SW480 (cell line): Measurements from ENCODE around the gene GCSAM.

Experiments
- DNase-seq: peaks from one replicate; pipeline ENCODE4 v3.0.0-alpha.2; 2016; ENCODE audit warnings: low spot score

Gene GCSAM, protein sequence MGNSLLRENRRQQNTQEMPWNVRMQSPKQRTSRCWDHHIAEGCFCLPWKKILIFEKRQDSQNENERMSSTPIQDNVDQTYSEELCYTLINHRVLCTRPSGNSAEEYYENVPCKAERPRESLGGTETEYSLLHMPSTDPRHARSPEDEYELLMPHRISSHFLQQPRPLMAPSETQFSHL

DNA sequence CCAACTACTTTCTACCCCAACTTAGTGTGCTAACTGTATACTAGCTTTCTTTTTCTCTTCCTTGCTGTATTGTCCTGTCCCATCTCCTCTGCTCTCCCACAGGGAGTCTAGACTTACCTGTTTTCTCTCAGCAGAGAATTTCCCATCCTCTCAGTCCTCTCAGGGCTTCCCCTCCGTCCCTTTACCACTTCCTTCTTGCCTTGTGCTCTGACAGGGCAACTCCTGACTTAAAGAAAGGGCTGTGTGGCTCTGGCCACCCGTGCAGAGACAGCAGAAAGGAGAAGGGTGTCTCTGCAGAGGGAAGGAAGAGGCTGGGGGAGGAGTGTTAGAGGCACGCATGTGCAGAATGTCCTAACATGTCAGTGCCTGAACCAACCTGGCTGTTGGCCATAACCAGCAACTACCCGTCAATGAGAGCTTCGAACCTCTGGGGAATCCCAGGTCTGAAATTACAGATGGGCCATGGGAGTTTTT is at the start of gene GCSAM:
GCSAM (minus strand) TSS at position 274 of the 474 bp plus-strand sequence; CDS start at position 146, 128 bp downstream.
- no peak for DNase-seq

DNA sequence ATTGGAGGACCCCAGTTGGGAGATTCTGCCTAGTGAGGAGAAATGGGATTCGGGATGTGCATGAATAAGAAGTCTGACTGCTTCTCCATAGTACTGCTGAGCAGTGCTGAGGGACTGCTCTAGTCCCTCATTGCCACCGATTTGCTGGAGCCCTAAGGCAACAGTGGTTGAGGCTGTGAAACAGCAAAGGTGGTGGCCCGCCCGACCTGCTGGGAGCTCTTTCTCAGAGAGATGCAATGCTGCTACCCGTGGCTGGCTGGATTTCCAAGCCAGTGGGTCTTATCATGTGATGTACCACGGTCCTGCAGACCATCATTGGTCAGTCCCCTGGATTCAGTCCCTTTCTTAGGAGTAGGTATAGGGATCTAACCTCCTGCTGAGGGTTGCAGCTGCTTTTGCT is 42.6 kb upstream of the GCSAM start:
- DNase-seq: no peak

DNA sequence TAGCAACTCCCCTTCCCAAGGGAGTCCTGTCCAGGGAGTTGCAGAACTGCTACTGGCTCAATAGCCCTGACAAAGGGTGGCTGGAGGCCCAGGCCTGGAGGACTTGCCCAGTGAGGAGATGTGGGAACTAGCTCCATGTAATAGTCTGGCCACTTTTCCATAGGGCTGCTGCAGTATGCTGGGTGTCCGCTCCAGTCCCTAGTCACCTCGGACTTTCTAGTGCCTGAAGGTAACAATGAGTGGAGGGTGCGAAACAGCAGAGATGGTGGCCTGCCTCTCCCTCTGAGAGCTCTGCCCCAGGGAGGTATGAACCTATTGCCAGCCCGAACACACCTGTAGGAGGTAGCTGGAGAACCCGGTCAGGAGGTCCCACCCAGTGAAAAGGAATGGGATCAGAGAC is 42.0 kb upstream of the GCSAM start:
- no peak for DNase-seq

DNA sequence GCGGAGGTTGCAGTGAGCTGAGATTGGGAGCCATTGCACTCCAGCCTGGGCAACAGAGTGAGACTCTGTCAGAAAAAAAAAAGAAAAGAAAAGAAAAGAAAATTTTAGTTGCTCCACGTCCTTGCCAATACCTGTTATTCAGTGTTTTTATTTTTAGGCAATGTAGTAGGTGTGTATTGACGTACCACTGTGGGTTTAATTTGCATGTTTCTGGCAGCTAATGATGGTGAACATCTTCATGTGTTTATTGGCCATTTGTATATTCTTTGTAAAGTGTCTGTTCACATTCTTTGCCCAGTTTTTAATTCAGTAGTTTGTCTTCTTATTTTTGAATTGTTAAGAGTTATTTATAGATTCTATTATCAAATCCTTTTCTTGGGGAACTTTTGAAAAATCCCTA is 38.1 kb upstream of the GCSAM start:
- no peak for DNase-seq

DNA sequence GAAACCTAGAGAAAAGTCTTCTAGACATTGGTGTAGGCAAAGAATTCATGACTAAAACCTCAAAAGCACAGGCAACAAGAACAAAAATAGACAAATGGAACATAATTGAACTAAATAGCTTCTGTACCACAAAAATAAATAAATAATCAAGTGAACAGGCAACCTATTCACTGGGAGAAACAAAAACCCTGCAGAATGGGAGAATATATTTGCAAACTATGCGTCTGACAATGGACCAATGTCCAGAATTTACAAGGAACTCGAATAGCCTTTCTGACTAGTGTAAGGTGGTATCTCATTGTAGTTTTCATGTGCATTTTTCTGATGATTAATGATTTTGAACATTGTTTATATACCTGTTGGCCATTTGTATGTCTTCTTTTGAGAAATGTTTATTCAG is 37.0 kb upstream of the GCSAM start:
- DNase-seq: no peak

DNA sequence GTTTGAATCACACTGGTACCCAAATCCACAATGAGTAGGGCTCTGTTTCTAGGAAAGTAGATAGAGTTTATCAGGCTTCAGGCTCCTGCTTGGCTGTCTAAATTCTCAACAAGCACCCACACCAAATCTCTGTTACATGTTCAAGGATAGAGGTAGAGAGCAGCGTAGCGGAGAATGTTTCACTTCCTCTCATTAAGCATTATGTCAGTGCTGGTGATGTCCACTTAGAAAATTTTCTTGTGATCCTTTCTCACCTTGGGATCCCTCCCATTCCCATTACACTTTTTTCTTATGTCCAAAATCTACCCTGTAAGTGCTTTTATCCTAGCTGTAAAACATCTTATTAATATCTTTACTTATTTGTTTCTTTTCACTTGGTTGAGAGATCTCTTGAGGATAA is 34.7 kb upstream of the GCSAM start:
- DNase-seq: no peak

DNA sequence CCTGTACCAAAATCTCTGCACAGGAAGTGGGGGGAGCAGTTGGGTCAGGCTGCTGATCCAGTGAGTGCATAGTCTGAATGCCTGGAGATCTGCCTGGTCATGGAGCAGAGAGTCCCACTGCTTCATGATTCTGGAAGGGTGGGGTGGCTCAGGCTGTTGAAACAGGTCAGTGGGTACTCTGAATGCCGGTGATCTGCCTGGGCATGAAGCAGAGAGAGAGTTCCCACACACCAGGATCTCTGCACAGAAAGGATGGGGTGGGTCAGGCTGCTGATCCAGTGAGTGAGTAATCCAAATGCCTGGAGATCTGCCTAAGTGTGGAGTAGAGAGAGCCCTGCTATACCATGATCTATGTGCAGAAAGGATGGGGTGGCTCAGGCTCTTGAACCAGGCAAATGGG is 16.1 kb upstream of the GCSAM start:
- no peak for DNase-seq

DNA sequence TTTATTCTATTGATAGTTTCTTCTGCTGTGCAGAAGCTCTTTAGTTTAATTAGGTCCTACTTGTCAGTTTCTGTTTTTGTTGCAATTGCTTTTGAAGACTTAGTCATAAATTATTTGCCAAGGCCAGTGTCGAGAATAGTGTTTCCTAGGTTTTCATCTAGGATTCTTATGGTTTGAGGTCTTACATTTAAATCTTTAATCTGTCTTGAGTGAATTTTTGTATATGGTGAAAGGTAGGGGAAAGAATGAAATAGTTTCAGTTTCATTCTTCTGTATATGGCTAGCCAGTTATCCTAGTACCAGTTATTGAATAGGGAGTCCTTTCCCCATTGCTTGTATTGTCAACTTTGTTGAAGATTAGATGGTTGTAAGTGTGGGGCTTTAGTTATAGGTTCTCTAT is 10.6 kb upstream of the GCSAM start:
- DNase-seq: no peak

DNA sequence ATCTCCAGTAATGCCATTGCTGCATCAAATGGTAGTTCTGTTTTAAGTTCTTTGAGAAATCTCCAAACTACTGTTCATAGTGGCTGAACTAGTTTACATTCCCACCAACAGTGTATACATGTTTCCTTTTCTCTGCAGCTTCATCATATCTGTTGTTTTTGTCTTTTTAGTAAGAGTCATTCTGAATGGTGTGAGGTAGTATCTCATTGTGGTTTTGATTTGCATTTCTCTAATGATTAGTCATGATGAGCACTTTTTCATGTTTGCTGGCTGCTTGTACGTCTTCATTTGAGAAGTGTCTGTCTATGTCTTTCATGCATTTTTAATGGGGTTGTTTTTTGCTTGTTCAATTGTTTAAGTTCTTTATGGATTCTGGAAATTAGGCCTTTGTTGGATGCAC is 10.2 kb upstream of the GCSAM start:
- DNase-seq: no peak

DNA sequence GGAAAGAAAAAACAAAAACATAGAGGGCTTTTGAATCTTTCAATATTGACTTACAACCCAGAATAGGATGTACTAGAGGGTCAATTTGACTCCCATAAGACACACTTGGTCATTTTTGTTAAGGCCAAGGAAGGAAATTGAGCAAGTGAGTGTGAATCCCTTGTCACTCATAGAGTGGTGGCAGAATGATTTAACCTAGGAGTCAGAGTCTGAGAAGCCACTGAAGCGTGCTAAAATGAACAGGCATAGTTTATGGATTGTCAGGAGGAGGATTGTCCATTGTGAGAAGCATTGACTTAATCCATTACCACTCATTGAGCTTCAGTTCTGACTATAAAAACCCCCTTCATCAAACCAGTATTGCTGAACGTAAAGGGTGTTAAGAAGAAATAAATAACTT is 8.2 kb upstream of the GCSAM start:
- no peak for DNase-seq

DNA sequence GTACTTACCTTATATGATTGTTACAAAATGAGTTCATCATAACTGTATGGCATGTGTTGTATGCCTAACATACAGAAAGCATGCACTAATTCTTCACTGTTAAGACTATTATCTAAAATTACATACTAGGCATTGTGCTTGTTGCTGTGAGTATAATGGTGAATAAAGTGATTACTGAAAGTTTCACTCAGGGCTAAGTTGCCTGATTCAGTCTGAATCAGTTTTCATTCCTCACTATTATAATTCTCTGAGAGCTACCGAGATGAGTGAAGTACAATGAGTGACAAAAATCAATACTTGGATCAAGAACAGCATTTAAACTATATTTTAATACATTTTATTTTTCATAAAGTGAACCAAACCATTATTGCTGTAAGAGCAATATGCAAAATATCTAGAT is 7.5 kb upstream of the GCSAM start:
- no peak for DNase-seq

DNA sequence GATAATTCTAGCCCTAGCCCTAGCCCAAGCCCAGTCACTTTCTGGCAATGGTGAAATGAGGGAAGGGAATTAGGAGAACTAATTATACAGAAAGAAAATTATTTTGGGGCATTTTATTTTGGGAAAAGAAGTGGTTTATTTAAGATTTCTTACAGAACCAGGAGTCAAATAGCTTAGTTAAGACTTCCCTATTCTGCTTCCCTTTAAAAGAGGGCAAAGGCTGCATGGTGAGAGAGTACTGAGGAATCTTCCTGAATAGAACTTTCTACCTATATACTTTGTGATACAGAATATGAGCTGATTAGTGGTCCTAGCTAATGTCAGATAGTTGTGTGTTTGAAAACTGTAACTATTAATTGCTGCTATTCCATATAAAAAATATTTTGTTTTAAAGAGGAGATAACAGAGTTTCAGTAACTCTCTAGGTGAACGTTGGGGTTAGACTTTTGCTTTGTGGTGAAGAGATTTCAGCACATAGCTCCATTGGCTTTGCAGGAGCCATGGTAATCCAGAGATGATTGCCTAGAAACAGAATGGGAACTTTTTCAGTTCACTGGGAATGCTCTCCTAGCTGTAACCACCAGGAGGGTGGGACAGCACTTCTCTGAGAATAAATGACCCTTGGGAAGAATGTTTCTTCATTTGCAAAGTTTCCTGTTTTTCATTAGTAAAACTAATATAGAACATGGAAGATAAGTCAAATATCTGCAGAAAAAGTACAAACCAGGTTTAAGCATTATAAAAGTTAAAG is 5.3 kb upstream of the GCSAM start:
- no peak for DNase-seq

DNA sequence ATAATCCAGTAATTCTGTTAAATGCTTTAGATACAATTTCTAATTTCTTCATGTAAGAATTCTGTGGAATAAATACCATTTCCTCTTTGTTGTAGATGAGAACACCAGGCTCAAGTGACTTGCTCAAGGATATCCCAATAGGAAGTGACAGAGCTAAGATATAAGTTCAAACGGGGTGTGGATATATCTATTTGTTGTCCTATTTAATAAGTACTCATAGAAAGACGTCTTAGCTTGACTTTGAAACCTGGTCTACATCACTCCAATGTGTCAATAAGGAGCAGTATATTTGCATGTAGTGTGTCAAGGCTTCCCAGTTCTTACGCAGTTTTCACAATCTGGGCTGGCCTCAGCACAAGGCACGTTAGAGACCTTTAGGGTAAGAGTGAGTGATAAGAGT is 4.7 kb upstream of the GCSAM start:
- no peak for DNase-seq

DNA sequence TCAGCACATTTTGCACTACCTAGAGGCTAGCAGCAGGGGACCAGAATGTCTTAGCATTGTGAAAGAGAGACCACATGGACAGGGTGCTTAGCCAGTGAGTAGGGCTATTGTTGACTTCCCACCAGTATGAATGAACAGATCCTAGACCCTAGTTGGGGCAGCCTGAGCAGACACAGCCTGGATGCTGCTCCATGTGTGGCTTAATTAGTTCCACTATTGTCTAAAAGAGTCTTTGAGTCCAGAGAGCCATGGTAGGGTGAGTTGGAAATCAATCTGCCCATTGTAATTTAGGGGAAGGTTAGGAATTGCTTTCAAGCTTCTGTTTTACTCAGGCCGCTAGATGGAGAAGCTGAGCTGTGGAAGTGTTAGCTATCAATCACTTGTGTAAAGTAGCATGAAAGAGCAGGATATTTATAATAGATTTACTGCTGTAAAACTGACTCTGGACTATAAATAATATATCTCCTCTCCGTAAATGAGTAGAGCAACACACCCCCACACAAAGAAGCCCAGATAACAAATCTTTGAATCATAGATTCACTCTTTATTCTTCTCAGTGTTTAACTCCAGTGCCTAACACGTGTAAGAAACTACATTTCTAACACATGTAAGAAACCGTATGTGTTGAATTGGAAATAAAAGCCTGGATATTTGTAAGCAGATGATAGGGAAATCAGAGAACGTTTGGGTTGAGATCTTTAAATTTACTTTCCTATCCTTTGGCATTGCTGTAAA is 4.1 kb upstream of the GCSAM start:
- DNase-seq: peak; percentile 63

DNA sequence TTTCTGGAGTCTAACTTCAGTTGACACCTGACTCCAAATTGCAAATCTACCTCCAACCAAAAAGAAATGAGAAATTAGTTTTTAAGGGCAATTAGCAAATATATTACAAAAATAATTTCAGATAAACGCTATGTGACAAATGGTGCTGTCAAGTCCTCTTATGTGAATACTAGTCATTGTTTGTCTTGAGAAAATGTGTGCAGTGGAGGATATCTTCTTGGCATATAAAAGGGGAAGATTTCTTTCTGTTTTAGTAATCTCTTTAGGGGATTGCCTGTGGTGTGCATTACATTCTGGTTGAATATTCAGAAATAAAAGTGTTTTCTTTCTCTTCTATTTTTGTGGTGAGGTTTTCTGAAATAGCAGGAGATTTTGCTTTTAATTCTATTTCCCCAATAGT is 3.0 kb upstream of the GCSAM start:
- no peak for DNase-seq

DNA sequence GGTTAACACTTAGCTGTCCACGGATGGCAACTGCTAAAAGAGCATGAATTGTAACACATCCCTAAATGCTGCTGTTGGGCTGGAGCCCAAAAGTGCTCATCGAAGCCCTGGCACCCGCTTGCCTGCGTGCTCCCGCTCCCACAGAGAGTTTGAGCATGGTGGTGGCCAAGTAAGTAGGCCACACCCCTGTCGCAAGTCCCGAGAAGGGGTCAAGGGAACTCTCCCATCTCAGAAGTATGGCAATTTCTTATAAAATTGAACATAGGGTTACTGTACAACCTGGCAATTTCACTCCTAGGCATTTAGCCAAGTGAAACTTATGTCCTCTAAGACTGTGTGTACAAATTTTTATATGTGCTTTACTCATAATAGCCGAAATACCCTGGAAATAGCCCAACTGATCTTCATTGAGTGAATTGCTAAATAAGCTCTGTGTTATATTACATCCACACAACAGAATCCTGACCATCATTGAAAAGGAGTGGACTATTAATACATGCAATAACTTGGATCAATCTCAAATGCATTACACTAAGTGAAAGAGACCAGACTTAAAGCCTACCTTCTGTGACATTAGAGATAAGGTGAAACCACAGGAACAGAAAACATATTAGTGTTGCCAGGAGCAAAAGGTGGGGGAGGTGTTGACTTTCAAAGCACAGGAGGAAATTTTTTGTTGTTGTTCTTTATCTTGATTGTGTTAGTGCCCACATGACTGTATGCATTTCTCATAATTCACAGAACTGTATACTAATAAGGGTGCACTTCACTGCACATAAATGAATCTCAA is 1.5 kb upstream of the GCSAM start:
- peak; percentile 14 for DNase-seq

DNA sequence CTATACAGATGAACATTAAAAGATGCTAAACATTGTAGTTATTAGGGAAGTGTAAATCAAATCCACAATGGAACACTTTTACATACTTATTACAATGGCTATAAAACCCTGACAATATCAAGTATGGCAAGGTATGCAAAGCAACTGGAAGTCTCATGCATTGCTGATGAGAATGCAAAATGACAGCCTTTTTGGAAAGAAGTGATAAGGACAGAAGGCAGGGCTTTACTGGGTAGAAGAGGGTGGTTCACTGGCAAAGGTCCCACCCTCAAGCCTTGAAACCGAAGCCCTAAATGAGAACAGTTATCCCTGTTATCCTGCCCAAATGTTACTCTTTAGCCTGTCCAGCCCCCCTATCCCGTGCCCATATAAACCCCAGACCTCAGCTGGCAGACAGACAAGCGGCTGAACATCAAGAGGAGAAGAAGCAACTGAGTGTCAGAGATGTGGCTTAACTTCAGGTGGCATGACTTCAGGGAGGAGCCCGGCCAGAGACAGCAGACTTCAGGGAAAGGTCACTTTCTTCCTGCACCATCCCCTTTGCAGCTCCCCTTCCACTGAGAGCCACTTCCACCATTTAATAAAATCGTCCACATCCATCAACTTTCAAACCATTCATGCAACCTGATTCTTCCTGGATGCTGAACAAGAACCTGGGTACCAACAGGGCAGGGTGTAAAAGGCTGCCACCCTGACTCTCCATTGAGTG is 732 bp upstream of the GCSAM start:
- no peak for DNase-seq

DNA sequence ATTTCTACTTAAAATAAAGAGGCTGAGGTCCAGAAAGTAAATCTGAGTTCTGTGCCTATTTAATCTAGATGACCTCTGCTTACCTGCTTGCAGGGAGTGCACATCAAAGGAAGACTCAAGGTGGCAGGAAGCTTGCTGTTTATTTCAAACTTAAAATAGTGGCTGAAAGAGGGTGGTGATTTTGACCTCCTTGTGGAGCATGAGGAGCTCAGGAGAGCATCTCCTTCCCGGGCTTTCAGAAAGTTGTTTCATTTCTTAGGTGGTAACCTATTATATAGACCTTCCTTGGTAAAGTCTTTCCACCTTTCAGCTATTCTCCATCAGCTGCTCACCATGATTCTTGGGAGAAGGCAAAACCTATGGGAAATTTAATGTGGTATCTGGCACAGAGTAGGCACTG is 494 bp downstream of the GCSAM start:
- DNase-seq: no peak

DNA sequence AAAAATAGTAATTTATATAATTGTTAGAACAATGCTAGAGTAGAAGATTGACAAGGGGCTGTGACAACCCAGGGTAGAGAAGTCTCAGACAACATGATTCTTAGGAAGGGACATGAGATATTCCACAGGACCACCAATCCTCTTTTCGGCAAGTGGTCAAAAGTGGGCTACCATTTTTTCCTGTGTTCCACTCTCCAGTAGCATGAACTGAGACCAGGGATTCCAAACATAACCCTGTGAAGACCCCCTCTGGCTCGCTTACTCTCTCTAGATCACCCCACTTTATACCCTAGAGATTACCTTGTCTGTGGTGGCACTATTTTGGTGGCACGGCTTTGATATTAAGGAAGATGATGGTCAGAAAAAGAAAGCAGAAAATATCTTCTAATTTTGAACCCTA is 960 bp downstream of the GCSAM start:
- DNase-seq: no peak

DNA sequence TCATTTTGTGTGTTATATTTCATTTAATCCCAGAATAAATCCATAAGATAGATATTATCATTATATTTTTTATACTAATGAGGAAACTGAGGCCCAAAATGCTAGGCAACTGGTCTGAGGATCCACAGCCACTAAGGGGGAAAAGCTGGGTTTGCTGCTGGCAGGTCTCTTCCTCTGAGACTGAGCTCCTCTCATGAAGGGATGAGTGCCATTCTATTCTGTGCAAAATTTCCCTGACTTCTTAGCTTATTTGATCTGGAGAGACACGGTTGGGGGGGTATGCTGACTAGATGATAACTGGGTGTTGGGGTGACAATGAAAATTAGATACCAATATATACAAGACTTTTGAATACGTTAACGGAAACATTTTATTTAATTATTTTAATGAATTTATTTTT is 1.9 kb downstream of the GCSAM start:
- no peak for DNase-seq

DNA sequence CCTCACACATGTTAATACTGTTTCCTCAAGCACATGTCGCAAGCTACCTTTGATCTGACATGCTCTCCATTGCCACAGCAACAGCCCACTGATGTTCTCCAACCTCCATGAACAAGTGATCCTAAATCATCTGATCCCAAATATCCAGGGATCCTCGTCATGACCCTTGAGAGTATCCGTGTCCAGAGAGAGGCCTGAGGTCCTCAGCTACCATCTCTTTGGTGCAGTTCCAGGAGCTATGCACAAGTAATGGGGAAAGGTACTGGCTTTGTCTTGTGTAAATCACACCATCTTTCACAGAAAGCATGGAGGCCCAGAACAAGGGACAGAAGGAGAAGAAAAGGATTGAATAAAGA is 2.4 kb downstream of the GCSAM start:
- DNase-seq: no peak
